Bronchus fibroblast of lung (primary cell): ENCODE results near the gene HOMER1. TPM values are rescaled to one million over a fixed set of nuclear protein-coding genes. Genes with fewer than 3 reads are reported as not detected.

Source experiments
- total RNA-seq: library from RNA; depleted of rRNA; stranded (reverse); fragments of >200 nt; gene quantifications from 2 replicates; pipeline ENCODE4 v1.2.3, GENCODE V29; 2015

The HOMER1 gene
- total RNA-seq = 2.7 and 3.7 TPM in 2 replicates

GRCh38 chr5:79513704-79514390 is at the start of gene HOMER1:
HOMER1 (minus strand) TSS chr5:79514134; CDS start chr5:79512774, 1,360 bp downstream.

Other genes starting within 250 kb of the HOMER1 start
- gene TENT2, start 98.3 kb upstream of the HOMER1 start, total RNA-seq = 14.6 and 17.3 TPM in 2 replicates
- 0.30 and 0.34 TPM in 2 replicates for gene CMYA5, start 175.7 kb upstream of the HOMER1 start, total RNA-seq